ENCODE measurements around the gene TRIM28.
"Not testable (repeated sequence)": the region's sequence is repeated elsewhere in the genome, so short reads cannot be mapped to it uniquely, and the experiment has no call there.

Gene TRIM28

GRCh38 chr19:58543826-58544590 lies at the start of gene TRIM28:
TRIM28 (plus strand) TSS chr19:58544064; CDS start chr19:58544758, 694 bp downstream.
- Histone ChIP-seq H3K27ac (ENCODE audit: low read depth, low read length) (peak within 1 kb of the TSS; percentile 90), H3K9ac (ENCODE audit: low read length) (peak within 1 kb of the TSS; percentile 92), H3K4me3 (ENCODE audit: low read depth in 1 of 2, low read length in 2 of 2) (peak within 1 kb of the TSS; percentile 82 to 91), H3K36me3 (ENCODE audit: insufficient read depth, low read length) (peaks cover 33% of the 10 kb centered on the region), H3K9me3 (ENCODE audit: low read length) (no peaks in the 10 kb centered on the region), H3K27me3 (ENCODE audit: control insufficient read depth in 1 of 2, insufficient read depth in 2 of 2, low read length in 2 of 2) (no peaks in the 10 kb centered on the region), H3K4me1 (ENCODE audit: insufficient read depth, low read length) (peaks cover 27% of the 10 kb centered on the region)

- no peak overlapping the region for H3K27ac ChIP-seq (ENCODE audit: low read depth, low read length)
- no peaks in the 10 kb centered on the region for H3K9me3 ChIP-seq (ENCODE audit: low read length)
- H3K4me1 ChIP-seq (ENCODE audit: insufficient read depth, low read length): peaks cover 22% of the 10 kb centered on the region
- H3K36me3 ChIP-seq (ENCODE audit: insufficient read depth, low read length): no peaks in the 10 kb centered on the region
- no peaks in the 10 kb centered on the region for H3K27me3 ChIP-seq (ENCODE audit: control insufficient read depth in 1 of 2, insufficient read depth in 2 of 2, low read length in 2 of 2)
- H3K9ac ChIP-seq (ENCODE audit: low read length): no peak overlapping the region
- peak overlapping the region in 1 of 2 donors; percentile 90 for H3K4me3 ChIP-seq (ENCODE audit: low read depth in 1 of 2, low read length in 2 of 2)
Measured at GRCh38 chr19:58497634-58498170, 46.2 kb upstream of the TRIM28 start.

- H3K27ac ChIP-seq (ENCODE audit: low read depth, low read length): peak overlapping the region; percentile 0
Measured at GRCh38 chr19:58498316-58499020, 45.4 kb upstream of the TRIM28 start.

GRCh38 chr19:58499021-58499927 lies 44.6 kb upstream of the TRIM28 start:
- Histone ChIP-seq H3K4me3 (ENCODE audit: low read depth in 1 of 2, low read length in 2 of 2) (peak overlapping the region; percentile 75 to 90), H3K36me3 (ENCODE audit: insufficient read depth, low read length) (no peaks in the 10 kb centered on the region), H3K9me3 (ENCODE audit: low read length) (no peaks in the 10 kb centered on the region), H3K9ac (ENCODE audit: low read length) (peak overlapping the region; percentile 67), H3K4me1 (ENCODE audit: insufficient read depth, low read length) (peaks cover 22% of the 10 kb centered on the region), H3K27me3 (ENCODE audit: control insufficient read depth in 1 of 2, insufficient read depth in 2 of 2, low read length in 2 of 2) (no peaks in the 10 kb centered on the region), H3K27ac (ENCODE audit: low read depth, low read length) (peak overlapping the region; percentile 68)

More at GRCh38 chr19:58498316-58499020, 45.4 kb upstream of the TRIM28 start:
- Histone ChIP-seq H3K4me3 (ENCODE audit: low read depth in 1 of 2, low read length in 2 of 2) (peak overlapping the region; percentile 42 to 90), H3K36me3 (ENCODE audit: insufficient read depth, low read length) (no peaks in the 10 kb centered on the region), H3K27me3 (ENCODE audit: control insufficient read depth in 1 of 2, insufficient read depth in 2 of 2, low read length in 2 of 2) (no peaks in the 10 kb centered on the region), H3K9me3 (ENCODE audit: low read length) (no peaks in the 10 kb centered on the region), H3K9ac (ENCODE audit: low read length) (no peak overlapping the region), H3K4me1 (ENCODE audit: insufficient read depth, low read length) (peaks cover 22% of the 10 kb centered on the region)

GRCh38 chr19:58500242-58500641 lies 43.6 kb upstream of the TRIM28 start:
- H3K9me3 ChIP-seq (ENCODE audit: low read length): no peaks in the 10 kb centered on the region
- no peaks in the 10 kb centered on the region for H3K36me3 ChIP-seq (ENCODE audit: insufficient read depth, low read length)
- H3K4me3 ChIP-seq (ENCODE audit: low read depth in 1 of 2, low read length in 2 of 2): peak overlapping the region in 1 of 2 donors; percentile 90
- H3K27ac ChIP-seq (ENCODE audit: low read depth, low read length): no peak overlapping the region
- peaks cover 22% of the 10 kb centered on the region for H3K4me1 ChIP-seq (ENCODE audit: insufficient read depth, low read length)
- H3K9ac ChIP-seq (ENCODE audit: low read length): no peak overlapping the region
- H3K27me3 ChIP-seq (ENCODE audit: control insufficient read depth in 1 of 2, insufficient read depth in 2 of 2, low read length in 2 of 2): no peaks in the 10 kb centered on the region

- H3K4me3 ChIP-seq (ENCODE audit: low read depth in 1 of 2, low read length in 2 of 2); H3K27me3 ChIP-seq (ENCODE audit: control insufficient read depth in 1 of 2, insufficient read depth in 2 of 2, low read length in 2 of 2); H3K9me3 ChIP-seq (ENCODE audit: low read length); H3K27ac ChIP-seq (ENCODE audit: low read depth, low read length); H3K9ac ChIP-seq (ENCODE audit: low read length); H3K36me3 ChIP-seq (ENCODE audit: insufficient read depth, low read length); H3K4me1 ChIP-seq (ENCODE audit: insufficient read depth, low read length): not testable (repeated sequence)
Measured at GRCh38 chr19:58507602-58508223, 36.2 kb upstream of the TRIM28 start.

- no peaks in the 10 kb centered on the region for H3K36me3 ChIP-seq (ENCODE audit: insufficient read depth, low read length)
- no peak overlapping the region for H3K4me3 ChIP-seq (ENCODE audit: low read depth in 1 of 2, low read length in 2 of 2)
- H3K27me3 ChIP-seq (ENCODE audit: control insufficient read depth in 1 of 2, insufficient read depth in 2 of 2, low read length in 2 of 2): no peaks in the 10 kb centered on the region
- H3K9me3 ChIP-seq (ENCODE audit: low read length): no peaks in the 10 kb centered on the region
- no peak overlapping the region for H3K9ac ChIP-seq (ENCODE audit: low read length)
- H3K27ac ChIP-seq (ENCODE audit: low read depth, low read length): no peak overlapping the region
- H3K4me1 ChIP-seq (ENCODE audit: insufficient read depth, low read length): peaks cover 12% of the 10 kb centered on the region
Measured at GRCh38 chr19:58509731-58510083, 34.2 kb upstream of the TRIM28 start.

GRCh38 chr19:58510084-58510862 lies 33.6 kb upstream of the TRIM28 start:
- H3K9me3 ChIP-seq (ENCODE audit: low read length): no peaks in the 10 kb centered on the region
- H3K4me1 ChIP-seq (ENCODE audit: insufficient read depth, low read length): peaks cover 13% of the 10 kb centered on the region
- no peak overlapping the region for H3K4me3 ChIP-seq (ENCODE audit: low read depth in 1 of 2, low read length in 2 of 2)
- H3K27me3 ChIP-seq (ENCODE audit: control insufficient read depth in 1 of 2, insufficient read depth in 2 of 2, low read length in 2 of 2): no peaks in the 10 kb centered on the region
- no peaks in the 10 kb centered on the region for H3K36me3 ChIP-seq (ENCODE audit: insufficient read depth, low read length)
- H3K27ac ChIP-seq (ENCODE audit: low read depth, low read length): no peak overlapping the region
- no peak overlapping the region for H3K9ac ChIP-seq (ENCODE audit: low read length)

- Histone ChIP-seq H3K4me1 (ENCODE audit: insufficient read depth, low read length) (peaks cover 24% of the 10 kb centered on the region), H3K27ac (ENCODE audit: low read depth, low read length) (no peak within 1 kb of the TSS), H3K4me3 (ENCODE audit: low read depth in 1 of 2, low read length in 2 of 2) (no peak within 1 kb of the TSS), H3K9me3 (ENCODE audit: low read length) (no peaks in the 10 kb centered on the region), H3K9ac (ENCODE audit: low read length) (no peak within 1 kb of the TSS), H3K36me3 (ENCODE audit: insufficient read depth, low read length) (peaks cover 10% of the 10 kb centered on the region), H3K27me3 (ENCODE audit: control insufficient read depth in 1 of 2, insufficient read depth in 2 of 2, low read length in 2 of 2) (no peaks in the 10 kb centered on the region)
Measured at GRCh38 chr19:58511353-58512208, 32.3 kb upstream of the TRIM28 start, which contains the start of gene SLC27A5. SLC27A5 (minus strand) TSS chr19:58511992; CDS start chr19:58511955, 37 bp downstream.

Measured in muscle layer of colon (tissue), 2 donors.